ENCODE measurements around the gene DNAH9.
A peak's percentile ranks its signal among the peaks of the same experiment; 100 is the strongest.
"Not testable (repeated sequence)": the region's sequence is repeated elsewhere in the genome, so short reads cannot be mapped to it uniquely, and the experiment has no call there.

The DNAH9 gene

GRCh38 chr17:11925262-11926021 lies 327.2 kb downstream of the DNAH9 start:
- DNase-seq = peak; percentile 20

GRCh38 chr17:11928436-11928835 lies 330.2 kb downstream of the DNAH9 start:
- DNase-seq = no peak

GRCh38 chr17:11932337-11932898 lies 334.1 kb downstream of the DNAH9 start:
- DNase-seq = no peak

GRCh38 chr17:11935734-11936406 lies 337.6 kb downstream of the DNAH9 start:
- DNase-seq = peak; percentile 73

GRCh38 chr17:11940904-11941303 lies 342.6 kb downstream of the DNAH9 start:
- DNase-seq = no peak

- not testable (repeated sequence) for DNase-seq
Observed at GRCh38 chr17:11943086-11943485, 344.8 kb downstream of the DNAH9 start.

- no peak for DNase-seq
Observed at GRCh38 chr17:11943759-11944347, 345.6 kb downstream of the DNAH9 start.

- no peak for DNase-seq
Observed at GRCh38 chr17:11944587-11944986, 346.3 kb downstream of the DNAH9 start.

GRCh38 chr17:11948789-11949188 lies 350.5 kb downstream of the DNAH9 start:
- DNase-seq = peak; percentile 23

- DNase-seq = not testable (repeated sequence)
Observed at GRCh38 chr17:11949571-11949970, 351.3 kb downstream of the DNAH9 start.

- DNase-seq = no peak
Observed at GRCh38 chr17:11950771-11951519, 352.7 kb downstream of the DNAH9 start.

- DNase-seq = no peak
Observed at GRCh38 chr17:11952610-11953009, 354.3 kb downstream of the DNAH9 start.

- no peak for DNase-seq
Observed at GRCh38 chr17:11953924-11954323, 355.7 kb downstream of the DNAH9 start.

- no peak for DNase-seq
Observed at GRCh38 chr17:11954936-11955335, 356.7 kb downstream of the DNAH9 start.

- no peak for DNase-seq
Observed at GRCh38 chr17:11969565-11969964, 371.3 kb downstream of the DNAH9 start.

GRCh38 chr17:11972741-11973140 lies 374.5 kb downstream of the DNAH9 start:
- not testable (repeated sequence) for DNase-seq

- DNase-seq = no peak
Observed at GRCh38 chr17:11979795-11980194, 381.5 kb downstream of the DNAH9 start.

GRCh38 chr17:11980813-11981212 lies 382.5 kb downstream of the DNAH9 start:
- DNase-seq = no peak

- DNase-seq = no peak
Observed at GRCh38 chr17:11981862-11982261, 383.6 kb downstream of the DNAH9 start.

- peak; percentile 51 for DNase-seq
Observed at GRCh38 chr17:11986179-11986941, 388.1 kb downstream of the DNAH9 start.

GRCh38 chr17:11986942-11987329 lies 388.7 kb downstream of the DNAH9 start:
- DNase-seq = peak; percentile 22

- no peak for DNase-seq
Observed at GRCh38 chr17:11990363-11990983, 392.2 kb downstream of the DNAH9 start.
